IPS-18a (cell line): Measurements from ENCODE around the gene WFDC10B.
"Not testable (repeated sequence)": the region's sequence is repeated elsewhere in the genome, so short reads cannot be mapped to it uniquely, and the experiment has no call there.

Experiments
- H3K27ac ChIP-seq: one replicate; pipeline ENCODE4 v1.5.1; 2013; ENCODE audit warnings: low read length
- H3K27me3 ChIP-seq: one replicate; pipeline ENCODE4 v1.6.1; 2013; ENCODE audit warnings: mild to moderate bottlenecking, low read length; ENCODE audit not compliant: control insufficient read depth, insufficient read depth
- H3K36me3 ChIP-seq: one replicate; pipeline ENCODE4 v1.6.1; 2013; ENCODE audit warnings: low read depth, low read length; ENCODE audit not compliant: control insufficient read depth
- H3K4me1 ChIP-seq: one replicate; pipeline ENCODE4 v1.6.1; 2013; ENCODE audit warnings: low read depth, low read length; ENCODE audit not compliant: control insufficient read depth
- H3K4me3 ChIP-seq: one replicate; pipeline ENCODE4 v1.5.1; 2013; ENCODE audit warnings: low read length
- H3K9ac ChIP-seq: one replicate; pipeline ENCODE4 v1.6.1; 2013; ENCODE audit warnings: mild to moderate bottlenecking, low read length, moderate library complexity
- H3K9me3 ChIP-seq: one replicate; pipeline ENCODE4 v1.6.1; 2013; ENCODE audit warnings: low read depth, low read length; ENCODE audit not compliant: control insufficient read depth

The WFDC10B gene

DNA sequence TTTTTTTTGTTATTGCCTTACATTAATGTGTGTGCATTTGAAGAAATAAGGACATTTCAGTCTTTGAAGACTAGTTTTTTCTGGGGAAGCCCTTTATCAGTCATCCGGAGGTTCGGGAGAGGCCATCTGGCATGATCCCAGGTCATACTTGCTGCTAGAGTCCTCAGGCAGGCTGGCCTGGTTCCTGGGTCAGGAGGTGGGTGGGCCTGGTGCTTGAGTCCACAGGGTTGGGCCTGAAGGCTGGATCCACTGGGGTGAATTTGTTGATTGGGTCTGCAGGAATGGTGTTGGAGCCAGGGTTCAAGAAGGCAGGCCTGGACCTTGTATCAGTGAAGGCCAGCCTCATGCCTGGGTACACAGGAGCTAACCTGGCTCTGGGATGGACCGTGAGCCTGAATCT, 57.9 kb downstream of the WFDC10B start:
- H3K4me3 ChIP-seq, result no peak overlapping the region
- peaks cover 6% of the 10 kb centered on the region for H3K4me1 ChIP-seq
- H3K27me3 ChIP-seq, result no peaks in the 10 kb centered on the region
- H3K36me3 ChIP-seq, result no peaks in the 10 kb centered on the region
- H3K9me3 ChIP-seq, result no peaks in the 10 kb centered on the region
- no peak overlapping the region for H3K27ac ChIP-seq
- H3K9ac ChIP-seq, result no peak overlapping the region

- H3K4me3 ChIP-seq, H3K27me3 ChIP-seq, H3K9me3 ChIP-seq: not testable (repeated sequence)
Measured at GRCh38 chr20:45645869-45646268, 59.0 kb downstream of the WFDC10B start.

DNA sequence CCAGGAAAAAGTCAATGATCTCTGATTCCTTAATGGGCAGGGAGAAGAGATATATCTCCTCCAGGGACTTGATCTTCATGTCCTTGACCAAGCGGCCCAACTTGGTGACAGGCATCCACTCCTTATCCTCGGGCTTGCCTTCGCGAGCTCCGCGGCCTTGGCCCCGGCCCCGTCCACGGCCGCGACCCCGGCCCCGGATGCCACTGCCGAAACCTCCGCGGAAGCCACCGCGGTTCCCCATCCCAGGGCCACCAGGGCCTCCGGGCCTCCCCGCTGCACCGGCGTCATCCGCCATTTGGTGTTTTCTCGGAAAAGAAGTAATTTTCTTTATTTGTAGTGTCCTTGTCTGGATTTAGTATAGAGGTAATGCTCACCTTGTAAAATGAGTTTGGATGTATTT, 63.7 kb downstream of the WFDC10B start:
- H3K36me3 ChIP-seq, H3K27ac ChIP-seq, H3K9ac ChIP-seq, H3K4me1 ChIP-seq, H3K27me3 ChIP-seq, H3K9me3 ChIP-seq, H3K4me3 ChIP-seq: not testable (repeated sequence)

More at GRCh38 chr20:45645869-45646268, 59.0 kb downstream of the WFDC10B start:
- not testable (repeated sequence) for H3K4me1 ChIP-seq, H3K27ac ChIP-seq, H3K36me3 ChIP-seq, H3K9ac ChIP-seq

DNA sequence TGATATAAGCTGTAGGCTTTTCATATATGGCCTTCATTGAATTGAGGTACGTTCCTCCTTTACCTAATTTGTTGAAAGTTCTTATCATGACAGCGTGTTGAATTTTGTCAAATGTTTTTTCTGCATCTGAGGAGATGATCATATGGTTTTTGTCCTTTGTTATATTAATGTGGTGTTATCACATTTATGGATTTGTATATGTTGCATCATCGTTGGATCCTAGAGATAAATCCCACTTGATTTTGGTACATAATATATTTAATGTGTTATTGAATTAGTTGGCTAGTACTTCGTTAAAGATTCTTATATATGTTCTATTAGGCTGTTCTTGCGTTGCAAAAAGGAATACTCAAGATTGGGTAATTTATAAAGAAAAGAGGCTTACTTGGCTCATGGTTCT, 65.1 kb downstream of the WFDC10B start:
- no peak overlapping the region for H3K4me3 ChIP-seq
- H3K27ac ChIP-seq, result no peak overlapping the region
- H3K27me3 ChIP-seq, result no peaks in the 10 kb centered on the region
- no peak overlapping the region for H3K9ac ChIP-seq
- H3K36me3 ChIP-seq, result no peaks in the 10 kb centered on the region
- no peaks in the 10 kb centered on the region for H3K9me3 ChIP-seq
- H3K4me1 ChIP-seq, result no peaks in the 10 kb centered on the region

DNA sequence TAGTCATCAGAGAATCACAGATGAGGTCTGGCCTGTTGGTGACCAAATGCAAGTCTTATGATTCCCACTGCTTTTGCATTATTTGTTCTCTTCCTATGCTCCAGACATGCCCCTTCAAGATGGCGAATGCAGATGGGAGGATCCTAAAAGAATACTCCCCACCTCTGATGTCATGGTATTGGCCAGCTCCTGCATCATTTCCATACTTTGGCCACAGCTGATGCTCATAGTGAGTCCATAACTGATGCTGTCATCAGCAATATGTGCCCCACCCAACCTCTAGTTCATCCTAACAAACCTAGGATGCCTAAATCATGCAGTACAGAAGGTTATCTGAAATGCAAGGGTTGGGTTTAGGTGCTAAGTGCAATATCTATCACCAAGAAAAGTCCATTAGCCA, 68.3 kb downstream of the WFDC10B start:
- H3K4me3 ChIP-seq, result no peak overlapping the region
- no peaks in the 10 kb centered on the region for H3K36me3 ChIP-seq
- no peaks in the 10 kb centered on the region for H3K27me3 ChIP-seq
- H3K4me1 ChIP-seq, result no peaks in the 10 kb centered on the region
- no peaks in the 10 kb centered on the region for H3K9me3 ChIP-seq
- H3K27ac ChIP-seq, result no peak overlapping the region
- H3K9ac ChIP-seq, result no peak overlapping the region
